HCT116 (cell line): ENCODE results near the gene PVRIG.
"Not testable (repeated sequence)": the region's sequence is repeated elsewhere in the genome, so short reads cannot be mapped to it uniquely, and the experiment has no call there.

Source experiments
- CTCF ChIP-seq, 3 experiments: fragments of 200-600 bp in 1 of 3; sonication (generic) in 1 of 3; IDR thresholded peaks in 2 of 3; conservative IDR thresholded peaks in 1 of 3; 2 replicates each; pipeline ENCODE4 v1.5.1; 2012 to 2017; ENCODE audit warnings: low read depth in 2 of 3, low read length in 2 of 3, antibody characterized with exemption in 1 of 3, borderline replicate concordance in 1 of 3, control low read depth in 1 of 3, mild to moderate bottlenecking in 1 of 3, mixed read lengths in 1 of 3, mixed run types in 1 of 3, moderate library complexity in 1 of 3; ENCODE audit not compliant: insufficient read depth in 1 of 3
- EGR1 ChIP-seq: IDR thresholded peaks from 2 replicates; pipeline ENCODE4 v1.6.1; 2012; ENCODE audit warnings: low read depth
- ELF1 ChIP-seq: IDR thresholded peaks from 2 replicates; pipeline ENCODE4 v1.6.1; 2012; ENCODE audit warnings: low read depth, borderline replicate concordance
- EZH2 ChIP-seq: fragments of 200-600 bp; sonication (generic); IDR thresholded peaks from 2 replicates; pipeline ENCODE4 v1.6.1; 2017; ENCODE audit warnings: antibody characterized with exemption, mixed run types
- FOSL1 ChIP-seq: IDR thresholded peaks from 2 replicates; pipeline ENCODE4 v1.6.1; 2012; ENCODE audit warnings: low read depth
- JUND ChIP-seq: IDR thresholded peaks from 2 replicates; pipeline ENCODE4 v1.6.1; 2012
- POLR2A ChIP-seq: IDR thresholded peaks from 2 replicates; pipeline ENCODE4 v1.7.0; 2011; ENCODE audit warnings: borderline replicate concordance; ENCODE audit not compliant: insufficient read depth, insufficient read length; ENCODE audit errors: extremely low read depth
- POLR2AphosphoS5 ChIP-seq: IDR thresholded peaks from 2 replicates; pipeline ENCODE4 v1.6.1; 2011; ENCODE audit warnings: mild to moderate bottlenecking, low read depth, low read length, moderate library complexity
- REST ChIP-seq: IDR thresholded peaks from 2 replicates; pipeline ENCODE4 v1.6.1; 2012; ENCODE audit warnings: low read depth
- SIN3A ChIP-seq: IDR thresholded peaks from 2 replicates; pipeline ENCODE4 v1.6.1; 2012; ENCODE audit warnings: low read depth
- TCF7L2 ChIP-seq: IDR thresholded peaks from 2 replicates; pipeline ENCODE4 v1.7.0; 2011; ENCODE audit warnings: borderline replicate concordance, inconsistent platforms; ENCODE audit not compliant: insufficient read depth, insufficient read length; ENCODE audit errors: extremely low read depth
- YY1 ChIP-seq: IDR thresholded peaks from 2 replicates; pipeline ENCODE4 v1.6.1; 2011; ENCODE audit warnings: low read length, low read depth, moderate library complexity, mild to moderate bottlenecking; ENCODE audit not compliant: insufficient replicate concordance; ENCODE audit errors: extremely low read depth
- ZBTB33 ChIP-seq: IDR thresholded peaks from 2 replicates; pipeline ENCODE4 v1.6.1; 2011; ENCODE audit warnings: mild to moderate bottlenecking, low read length, moderate library complexity; ENCODE audit not compliant: insufficient replicate concordance; ENCODE audit errors: extremely low read depth
- ZFX ChIP-seq: fragments of 450-650 bp; IDR thresholded peaks from 2 replicates; pipeline ENCODE4 v1.6.1; 2017

DNA sequence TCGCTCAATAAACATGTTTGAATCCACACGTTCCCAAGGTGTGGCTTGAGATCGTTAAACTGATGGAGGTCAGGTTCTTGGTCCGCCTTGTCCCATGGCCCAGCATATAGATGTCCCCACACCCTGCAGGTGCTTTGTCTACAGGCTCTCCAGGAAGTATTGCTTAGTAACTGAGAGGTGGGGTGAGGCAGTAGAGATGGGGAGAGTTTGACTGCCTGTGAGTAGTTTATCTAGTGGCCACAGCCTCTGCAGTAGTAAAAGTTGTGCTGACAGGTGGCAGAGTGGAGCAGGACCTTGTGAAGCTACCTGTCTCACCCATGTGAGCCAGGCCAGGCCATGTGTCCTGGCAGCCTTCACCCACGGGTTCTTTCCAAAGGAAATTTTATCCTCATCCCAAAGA is 5.4 kb upstream of the PVRIG start:
- TF ChIP-seq EGR1; CTCF (IDR thresholded peaks at IDR 0.05 in 2 of 3, conservative IDR thresholded peaks at IDR 0.05 in 1 of 3; ENCODE audit: borderline replicate concordance in 1 of 3, insufficient read depth in 1 of 3, low read depth in 2 of 3, low read length in 2 of 3); POLR2A; EZH2; REST; TCF7L2; ZFX; POLR2AphosphoS5; SIN3A; YY1; ZBTB33; ELF1; JUND; FOSL1: not testable (repeated sequence)
